LNCaP clone FGC (cell line): ENCODE results near the gene ZNF831.

Source experiments
- DNase-seq: peaks from one replicate; pipeline ENCODE4 v3.0.0-alpha.2; 2011; ENCODE audit warnings: low read depth
- H3K4me3 ChIP-seq: 2 replicates; pipeline ENCODE4 v1.5.1; 2011; ENCODE audit warnings: mild to moderate bottlenecking, low read depth, low read length, control low read depth
- TF ChIP-seq, protein P1 (sequence below): IDR thresholded peaks from 2 replicates; pipeline ENCODE4 v1.5.1; 2012; ENCODE audit warnings: mild to moderate bottlenecking; ENCODE audit not compliant: control insufficient read depth, insufficient read depth; ENCODE audit errors: extremely low read depth

ZNF831 gene

DNA sequence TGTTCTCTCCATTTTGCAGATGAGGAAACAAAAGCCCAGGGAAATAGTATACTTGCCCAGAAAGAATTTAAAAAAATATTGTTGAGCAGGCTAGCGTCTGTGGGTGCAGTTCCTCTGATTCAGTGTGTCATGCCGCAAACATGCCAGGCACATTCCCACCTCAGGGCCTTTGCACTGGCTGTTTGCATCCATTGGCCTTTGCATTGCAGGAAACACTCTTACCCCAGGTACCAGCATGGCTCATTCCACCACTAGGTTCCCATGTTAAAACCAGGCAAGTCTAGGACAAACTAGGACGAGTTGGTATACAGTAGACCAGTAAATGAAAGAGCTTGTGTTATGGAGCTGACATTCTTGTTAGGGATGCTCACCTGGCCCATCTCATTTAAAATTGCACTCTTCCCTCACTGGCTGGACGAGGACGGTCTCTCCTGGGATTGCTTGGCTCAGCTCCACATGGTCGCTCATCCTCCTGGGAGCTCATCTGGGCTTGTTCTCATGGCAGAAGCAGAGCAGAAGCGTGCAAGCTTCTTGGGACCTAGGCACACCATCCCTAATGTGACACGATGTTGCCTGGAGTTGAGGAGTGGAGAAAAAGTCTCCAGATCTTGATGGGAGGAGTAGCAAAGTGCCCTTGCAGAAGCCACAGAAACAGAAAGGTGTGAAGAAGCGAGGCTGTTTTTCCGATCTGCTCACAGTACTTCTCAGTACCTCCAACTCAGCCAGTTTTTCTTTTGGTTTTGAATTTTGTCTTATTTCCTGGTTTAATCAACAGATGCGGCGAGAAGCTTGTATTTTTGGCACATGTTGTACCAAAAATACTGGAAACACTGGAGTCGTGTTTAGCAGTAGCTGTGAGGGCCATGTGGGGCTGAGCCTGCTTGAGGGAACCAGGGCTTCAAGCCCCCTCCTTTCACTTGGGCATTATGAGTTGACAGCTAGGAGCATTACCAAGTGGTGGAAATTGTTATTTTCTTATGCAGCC lies 13.9 kb downstream of the ZNF831 start:
- TF ChIP-seq, protein P1, sequence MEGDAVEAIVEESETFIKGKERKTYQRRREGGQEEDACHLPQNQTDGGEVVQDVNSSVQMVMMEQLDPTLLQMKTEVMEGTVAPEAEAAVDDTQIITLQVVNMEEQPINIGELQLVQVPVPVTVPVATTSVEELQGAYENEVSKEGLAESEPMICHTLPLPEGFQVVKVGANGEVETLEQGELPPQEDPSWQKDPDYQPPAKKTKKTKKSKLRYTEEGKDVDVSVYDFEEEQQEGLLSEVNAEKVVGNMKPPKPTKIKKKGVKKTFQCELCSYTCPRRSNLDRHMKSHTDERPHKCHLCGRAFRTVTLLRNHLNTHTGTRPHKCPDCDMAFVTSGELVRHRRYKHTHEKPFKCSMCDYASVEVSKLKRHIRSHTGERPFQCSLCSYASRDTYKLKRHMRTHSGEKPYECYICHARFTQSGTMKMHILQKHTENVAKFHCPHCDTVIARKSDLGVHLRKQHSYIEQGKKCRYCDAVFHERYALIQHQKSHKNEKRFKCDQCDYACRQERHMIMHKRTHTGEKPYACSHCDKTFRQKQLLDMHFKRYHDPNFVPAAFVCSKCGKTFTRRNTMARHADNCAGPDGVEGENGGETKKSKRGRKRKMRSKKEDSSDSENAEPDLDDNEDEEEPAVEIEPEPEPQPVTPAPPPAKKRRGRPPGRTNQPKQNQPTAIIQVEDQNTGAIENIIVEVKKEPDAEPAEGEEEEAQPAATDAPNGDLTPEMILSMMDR: no peak
- DNase-seq: no peak
- no peak overlapping the region for H3K4me3 ChIP-seq

DNA sequence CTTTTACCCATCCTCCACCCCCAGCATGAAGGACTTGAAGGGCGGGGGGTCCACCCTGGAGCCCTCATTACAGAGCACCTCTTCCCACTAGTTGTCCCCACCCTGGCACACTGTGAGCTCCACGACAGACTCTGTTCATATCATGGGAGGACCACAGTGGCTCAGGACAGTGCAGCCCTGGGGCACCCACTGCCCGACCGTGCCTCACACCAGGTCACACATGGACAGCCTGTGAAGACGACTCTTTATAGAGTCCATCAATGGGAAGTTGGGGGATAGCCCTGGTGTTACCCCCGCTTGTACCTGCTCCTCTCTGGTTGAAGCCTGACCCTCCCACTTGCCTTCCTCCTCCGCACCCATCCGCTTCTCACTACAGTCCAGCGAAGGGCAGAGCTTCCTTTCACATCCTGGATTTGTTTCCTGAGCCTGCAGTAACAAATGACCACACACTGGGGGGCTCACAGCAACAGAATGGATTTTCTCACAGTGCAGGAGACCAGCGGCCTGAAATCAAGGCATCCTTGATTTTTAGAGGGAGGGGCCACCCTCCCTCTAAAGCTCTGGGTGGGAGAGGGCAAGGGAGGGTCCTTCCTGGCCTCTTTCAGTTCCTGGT lies 15.5 kb downstream of the ZNF831 start:
- no peak overlapping the region for H3K4me3 ChIP-seq
- no peak for DNase-seq
- TF ChIP-seq, protein P1: no peak

DNA sequence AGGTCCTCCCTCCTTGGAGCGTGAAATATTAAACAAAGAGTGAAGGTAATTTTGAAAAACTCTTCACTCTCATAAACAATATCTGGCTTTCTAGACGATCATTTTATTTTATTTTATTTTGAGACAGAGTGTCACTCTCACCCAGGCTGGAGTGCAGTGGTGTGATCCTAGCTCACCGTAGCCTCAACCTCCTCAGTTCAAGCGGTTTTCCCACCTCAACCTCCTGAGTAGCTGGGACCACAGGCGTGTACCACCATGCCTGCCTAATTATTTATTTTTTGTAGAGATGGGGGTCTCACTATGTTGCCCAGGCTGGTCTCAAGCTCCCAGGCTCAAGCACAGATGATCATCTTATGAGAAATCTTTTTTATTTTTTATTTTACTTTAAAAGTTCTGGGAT lies 16.4 kb downstream of the ZNF831 start:
- TF ChIP-seq, protein P1: no peak
- no peak for DNase-seq
- H3K4me3 ChIP-seq: no peak overlapping the region

DNA sequence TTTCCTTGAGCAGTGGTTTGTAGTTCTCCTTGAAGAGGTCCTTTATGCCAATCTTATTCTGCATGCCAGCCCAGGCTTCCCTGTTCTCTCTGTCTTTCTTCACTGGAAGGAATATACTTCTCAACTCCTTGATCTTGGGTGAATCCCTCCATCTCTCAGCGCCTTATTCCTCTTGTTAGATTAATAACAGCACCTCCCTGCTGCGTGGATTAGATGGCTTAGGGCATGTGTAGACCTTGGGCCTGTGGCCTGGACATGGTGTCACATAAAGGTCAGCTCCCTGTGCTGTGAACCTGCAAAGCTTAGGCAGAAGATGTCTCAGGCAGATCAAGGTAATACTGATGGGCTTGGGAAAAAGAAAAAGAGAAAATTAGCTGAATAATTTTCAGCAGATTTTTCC lies 18.3 kb downstream of the ZNF831 start:
- TF ChIP-seq, protein P1: no peak
- DNase-seq: no peak
- H3K4me3 ChIP-seq: no peak overlapping the region

DNA sequence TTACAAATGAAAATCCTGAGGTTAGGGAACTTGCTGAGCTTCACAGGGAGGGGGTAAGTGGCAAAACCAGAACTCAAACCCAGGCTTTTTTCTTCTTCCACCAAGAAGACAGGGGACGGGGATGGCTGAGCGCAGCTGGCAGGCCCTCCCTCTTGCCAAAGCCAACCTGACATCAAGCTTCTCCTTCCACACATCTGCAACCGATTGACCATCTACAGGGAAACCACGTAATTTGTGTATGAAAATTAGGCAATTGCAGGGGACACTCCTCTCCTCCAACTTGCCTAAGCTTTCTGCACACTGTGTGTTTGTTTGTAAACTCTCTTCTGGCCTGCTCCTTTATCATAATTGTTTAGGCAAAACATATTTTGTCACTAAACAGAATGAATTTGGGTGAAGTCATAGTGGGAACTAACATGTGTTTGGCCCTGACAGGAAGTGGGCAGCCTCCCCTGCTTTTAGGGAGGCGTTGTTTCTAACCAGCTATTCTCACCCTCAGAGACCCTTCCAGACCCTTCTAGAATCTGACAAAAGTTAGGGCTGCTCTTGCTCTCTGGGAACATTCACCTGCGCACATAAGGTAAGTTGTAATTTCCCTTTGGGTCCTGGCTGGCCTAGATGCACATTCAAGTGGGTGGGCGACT lies 18.9 kb downstream of the ZNF831 start:
- TF ChIP-seq, protein P1: no peak
- DNase-seq: no peak
- H3K4me3 ChIP-seq: no peak overlapping the region

DNA sequence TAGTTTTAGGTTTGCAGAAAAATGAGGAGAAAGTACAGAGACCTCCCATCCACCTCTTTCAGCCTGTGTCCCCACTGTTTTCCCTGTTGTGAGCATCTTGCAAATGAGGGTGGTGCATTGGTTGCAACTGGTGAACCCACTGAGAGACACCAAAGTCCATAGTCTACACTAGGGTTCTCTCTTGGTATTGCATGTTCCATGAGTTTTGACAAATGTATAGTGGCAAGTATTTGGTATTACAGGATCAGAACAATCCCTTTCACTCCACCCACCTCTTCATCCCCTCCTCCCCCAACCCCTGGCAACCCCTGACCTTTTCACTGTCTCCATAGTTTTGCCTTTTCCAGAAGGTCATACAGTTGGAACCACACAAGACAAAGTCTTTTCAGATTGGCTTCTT lies 20.1 kb downstream of the ZNF831 start:
- TF ChIP-seq, protein P1: no peak
- DNase-seq: no peak
- H3K4me3 ChIP-seq: no peak overlapping the region
